Keratinocyte (primary cell): ENCODE measurements around the gene ARNT2. TPM values are rescaled to one million over a fixed set of nuclear protein-coding genes. Genes with fewer than 3 reads are reported as not detected.

Experiments used
- DNase-seq: peaks from one replicate; pipeline ENCODE4 v3.0.0-alpha.2; 2011; ENCODE audit warnings: low read depth, missing footprints, low spot score
- FAIRE-seq: peaks from 2 replicates; lab custom pipeline; 2011; peaks lifted over from hg19 to GRCh38; lab: Jason Lieb, UNC
- H2AFZ ChIP-seq: 2 replicates; pipeline ENCODE4 v1.6.0; 2012; ENCODE audit warnings: low read length, control low read depth, inconsistent platforms; ENCODE audit not compliant: control insufficient read depth
- H3K27ac ChIP-seq: 2 replicates; pipeline ENCODE4 v1.5.1; 2011; ENCODE audit warnings: low read length; ENCODE audit not compliant: control insufficient read depth, insufficient read depth
- H3K27me3 ChIP-seq: 3 replicates; pipeline ENCODE4 v1.6.0; 2011; ENCODE audit warnings: low read length; ENCODE audit not compliant: control insufficient read depth, insufficient read depth; ENCODE audit errors: extremely low read depth
- H3K36me3 ChIP-seq, 2 experiments: 2 replicates in 1 of 2; 3 replicates in 1 of 2; pipeline ENCODE4 v1.5.1; 2011; ENCODE audit warnings: low read length in 2 of 2, mild to moderate bottlenecking in 1 of 2; ENCODE audit not compliant: control insufficient read depth in 2 of 2, insufficient read depth in 2 of 2; ENCODE audit errors: extremely low read depth in 1 of 2
- H3K4me1 ChIP-seq: 3 replicates; pipeline ENCODE4 v1.5.1; 2011; ENCODE audit warnings: low read length; ENCODE audit not compliant: control insufficient read depth, insufficient read depth; ENCODE audit errors: extremely low read depth
- H3K4me2 ChIP-seq: 3 replicates; pipeline ENCODE4 v1.6.0; 2011; ENCODE audit warnings: low read depth, low read length; ENCODE audit not compliant: control insufficient read depth, insufficient read depth; ENCODE audit errors: extremely low read depth
- H3K4me3 ChIP-seq, 3 experiments: fragments of 200-600 bp in 1 of 3; sonication (generic) in 1 of 3; 2 replicates in 2 of 3; 3 replicates in 1 of 3; pipeline ENCODE4 v1.5.1; 2011 to 2016; ENCODE audit warnings: low read length in 3 of 3, mild to moderate bottlenecking in 3 of 3, control low read depth in 2 of 3, inconsistent platforms in 1 of 3, low read depth in 1 of 3, mixed read lengths in 1 of 3, mixed run types in 1 of 3, moderate library complexity in 1 of 3; ENCODE audit not compliant: control insufficient read depth in 2 of 3, insufficient read depth in 2 of 3; ENCODE audit errors: extremely low read depth in 1 of 3
- H3K79me2 ChIP-seq: 2 replicates; pipeline ENCODE4 v1.6.0; 2012; ENCODE audit warnings: low read length; ENCODE audit not compliant: control insufficient read depth, insufficient read depth
- H3K9ac ChIP-seq: 3 replicates; pipeline ENCODE4 v1.6.0; 2011; ENCODE audit warnings: low read length; ENCODE audit not compliant: control insufficient read depth, insufficient read depth; ENCODE audit errors: extremely low read depth
- H3K9me1 ChIP-seq: 3 replicates; pipeline ENCODE4 v1.6.0; 2011; ENCODE audit warnings: low read length; ENCODE audit not compliant: control insufficient read depth, insufficient read depth; ENCODE audit errors: extremely low read depth
- H3K9me3 ChIP-seq: 2 replicates; pipeline ENCODE4 v1.5.1; 2012; ENCODE audit warnings: low read depth, low read length; ENCODE audit not compliant: control insufficient read depth
- H4K20me1 ChIP-seq: 3 replicates; pipeline ENCODE4 v1.6.0; 2011; ENCODE audit warnings: low read length; ENCODE audit not compliant: control insufficient read depth, insufficient read depth; ENCODE audit errors: extremely low read depth
- EZH2 ChIP-seq: IDR thresholded peaks from one replicate; pipeline ENCODE4 v1.6.1; 2012; ENCODE audit warnings: inconsistent platforms, mild to moderate bottlenecking, low read length, moderate library complexity
- dilution Hi-C: fragments of 300-500 bp; cut with MboI; formaldehyde crosslinking; loops from one replicate; pipeline ENCODE4 v1.7.0; 2020; ENCODE audit warnings: low sequenced_read_pairs; ENCODE audit not compliant: extremely low pct_ligation_motif_present
- polyA plus RNA-seq, 5 experiments: library from polyadenylated mRNA; depleted of rRNA in 3 of 5; stranded (reverse) in 3 of 5; stranded (forward) in 1 of 5; unstranded in 1 of 5; fragments of >200 nt; gene quantifications; 1 replicate in 1 of 5; 2 replicates in 3 of 5; 3 replicates in 1 of 5; pipeline versions ENCODE4 v1.2.1 to v1.2.3, GENCODE V29; 2011 to 2012; ENCODE audit warnings: missing spikeins in 2 of 5, low read depth in 1 of 5, low replicate concordance in 1 of 5
- TF ChIP-seq, protein P1 (sequence below), 3 experiments: IDR thresholded peaks in 1 of 3; conservative IDR thresholded peaks in 1 of 3; optimal IDR thresholded peaks in 1 of 3; 2 replicates in 2 of 3; 3 replicates in 1 of 3; pipeline versions ENCODE3 to v1.5.1; 2011; ENCODE audit warnings: low read length in 3 of 3, mild to moderate bottlenecking in 3 of 3, moderate library complexity in 2 of 3, control low read depth in 1 of 3, inconsistent platforms in 1 of 3; ENCODE audit not compliant: insufficient read depth in 2 of 3; ENCODE audit errors: extremely low read depth in 1 of 3

The ARNT2 gene
- polyA plus RNA-seq, 1 donor (not counting 4 experiments of a cell fraction or from before 2014, with no cell fraction given) = 0.16 TPM

GRCh38 chr15:80424381-80424780, 20.2 kb downstream of the ARNT2 start:
- Histone ChIP-seq H3K4me1 (no peaks in the 10 kb centered on the region), H3K9me3 (no peaks in the 10 kb centered on the region), H2AFZ (no peak overlapping the region), H3K79me2 (no peaks in the 10 kb centered on the region), H3K27me3 (peaks cover 3% of the 10 kb centered on the region), H3K4me3 (no peak overlapping the region), H4K20me1 (no peaks in the 10 kb centered on the region), H3K27ac (no peak overlapping the region), H3K9me1 (no peaks in the 10 kb centered on the region), H3K9ac (no peak overlapping the region), H3K36me3 (no peaks in the 10 kb centered on the region), H3K4me2 (no peak overlapping the region)
- dilution Hi-C loops = no loop called here
- FAIRE-seq (no peak), DNase-seq (no peak)
- TF ChIP-seq EZH2 = no peak
- TF ChIP-seq, protein P1, sequence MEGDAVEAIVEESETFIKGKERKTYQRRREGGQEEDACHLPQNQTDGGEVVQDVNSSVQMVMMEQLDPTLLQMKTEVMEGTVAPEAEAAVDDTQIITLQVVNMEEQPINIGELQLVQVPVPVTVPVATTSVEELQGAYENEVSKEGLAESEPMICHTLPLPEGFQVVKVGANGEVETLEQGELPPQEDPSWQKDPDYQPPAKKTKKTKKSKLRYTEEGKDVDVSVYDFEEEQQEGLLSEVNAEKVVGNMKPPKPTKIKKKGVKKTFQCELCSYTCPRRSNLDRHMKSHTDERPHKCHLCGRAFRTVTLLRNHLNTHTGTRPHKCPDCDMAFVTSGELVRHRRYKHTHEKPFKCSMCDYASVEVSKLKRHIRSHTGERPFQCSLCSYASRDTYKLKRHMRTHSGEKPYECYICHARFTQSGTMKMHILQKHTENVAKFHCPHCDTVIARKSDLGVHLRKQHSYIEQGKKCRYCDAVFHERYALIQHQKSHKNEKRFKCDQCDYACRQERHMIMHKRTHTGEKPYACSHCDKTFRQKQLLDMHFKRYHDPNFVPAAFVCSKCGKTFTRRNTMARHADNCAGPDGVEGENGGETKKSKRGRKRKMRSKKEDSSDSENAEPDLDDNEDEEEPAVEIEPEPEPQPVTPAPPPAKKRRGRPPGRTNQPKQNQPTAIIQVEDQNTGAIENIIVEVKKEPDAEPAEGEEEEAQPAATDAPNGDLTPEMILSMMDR (optimal IDR thresholded peaks at IDR 0.05 in 1 of 3, IDR thresholded peaks at IDR 0.05 in 1 of 3, conservative IDR thresholded peaks at IDR 0.05 in 1 of 3; ENCODE audit: extremely low read depth in 1 of 3, insufficient read depth in 2 of 3, low read length in 3 of 3) = no peak

DNA sequence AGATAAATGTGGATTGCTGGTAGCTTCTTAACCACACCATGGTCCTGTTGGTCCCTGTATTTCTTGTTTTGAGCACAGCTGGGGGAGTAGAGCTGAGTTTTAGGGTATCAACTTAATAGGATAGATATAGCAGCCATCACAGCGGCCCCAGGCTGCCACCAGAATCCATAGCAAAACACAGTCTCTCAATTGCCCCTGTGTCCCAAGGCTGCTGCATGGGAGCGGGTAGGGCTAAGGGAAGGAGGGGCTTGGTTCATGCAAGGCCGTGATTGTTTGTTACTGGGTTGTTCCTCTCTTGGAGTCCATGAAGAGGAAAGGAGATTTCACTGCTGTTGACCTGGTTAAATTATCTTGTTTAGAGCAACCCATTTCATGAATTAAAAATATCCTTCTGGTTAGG, 22.1 kb downstream of the ARNT2 start:
- no peaks in the 10 kb centered on the region for H3K79me2 ChIP-seq
- no peaks in the 10 kb centered on the region for H3K36me3 ChIP-seq
- no peak overlapping the region for H3K27ac ChIP-seq
- no peaks in the 10 kb centered on the region for H4K20me1 ChIP-seq
- no peak for DNase-seq
- H3K27me3 ChIP-seq = peaks cover 3% of the 10 kb centered on the region
- no peak overlapping the region for H3K4me3 ChIP-seq
- H3K9me1 ChIP-seq = no peaks in the 10 kb centered on the region
- H3K4me2 ChIP-seq = no peak overlapping the region
- TF ChIP-seq, protein P1 (optimal IDR thresholded peaks at IDR 0.05 in 1 of 3, IDR thresholded peaks at IDR 0.05 in 1 of 3, conservative IDR thresholded peaks at IDR 0.05 in 1 of 3; ENCODE audit: extremely low read depth in 1 of 3, insufficient read depth in 2 of 3, low read length in 3 of 3) = no peak
- no peak for TF ChIP-seq EZH2
- no peak overlapping the region for H2AFZ ChIP-seq
- H3K9ac ChIP-seq = no peak overlapping the region
- no peaks in the 10 kb centered on the region for H3K9me3 ChIP-seq
- dilution Hi-C loops = no loop called here
- H3K4me1 ChIP-seq = no peaks in the 10 kb centered on the region
- no peak for FAIRE-seq
